ENCODE measurements around the gene TRIM41.
"Not testable (repeated sequence)": the region's sequence is repeated elsewhere in the genome, so short reads cannot be mapped to it uniquely, and the experiment has no call there.

Gene TRIM41

GRCh38 chr5:181282874-181283273 lies 59.8 kb downstream of the TRIM41 start:
- Mint-ChIP-seq H3K4me3 (no peak overlapping the region), H3K4me1 (ENCODE audit: low read depth) (no peaks in the 10 kb centered on the region), H3K27me3 (ENCODE audit: low read depth) (peaks cover 3% of the 10 kb centered on the region), H3K27ac (no peak overlapping the region), H3K9me3 (no peaks in the 10 kb centered on the region), H3K36me3 (ENCODE audit: low read depth) (no peaks in the 10 kb centered on the region)

DNA sequence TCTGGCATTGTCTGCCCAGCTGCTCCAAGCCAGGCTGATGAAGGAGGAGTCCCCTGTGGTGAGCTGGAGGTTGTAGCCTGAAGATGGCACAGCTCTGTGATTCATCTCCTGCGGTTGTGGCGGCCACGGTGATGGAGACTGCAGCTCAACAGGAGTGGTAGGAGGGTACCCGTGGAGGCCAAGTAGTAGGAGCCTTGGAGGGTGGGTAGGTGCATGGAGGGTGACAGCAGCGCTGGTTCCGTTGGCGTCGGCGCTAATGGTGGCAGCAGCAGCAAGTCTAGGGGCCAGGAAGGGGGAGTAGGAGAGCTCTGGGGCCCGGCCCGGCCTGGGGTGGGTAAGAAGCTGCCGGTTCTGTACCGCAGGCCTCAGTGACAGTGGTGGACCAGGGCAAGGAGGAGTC lies 60.3 kb downstream of the TRIM41 start:
- H3K36me3 Mint-ChIP-seq (ENCODE audit: low read depth) = no peaks in the 10 kb centered on the region
- no peak overlapping the region for H3K4me3 Mint-ChIP-seq
- H3K9me3 Mint-ChIP-seq = no peaks in the 10 kb centered on the region
- H3K4me1 Mint-ChIP-seq (ENCODE audit: low read depth) = no peaks in the 10 kb centered on the region
- no peak overlapping the region for H3K27ac Mint-ChIP-seq
- H3K27me3 Mint-ChIP-seq (ENCODE audit: low read depth) = peaks cover under 1% of the 10 kb centered on the region

GRCh38 chr5:181283841-181284755 lies 61.0 kb downstream of the TRIM41 start:
- not testable (repeated sequence) for H3K36me3 Mint-ChIP-seq (ENCODE audit: low read depth); H3K4me3 Mint-ChIP-seq; H3K4me1 Mint-ChIP-seq (ENCODE audit: low read depth); H3K27me3 Mint-ChIP-seq (ENCODE audit: low read depth); H3K9me3 Mint-ChIP-seq; H3K27ac Mint-ChIP-seq

Measured in T-helper 1 cell treated with Interleukin-12 subunit alpha and Interleukin-12 subunit beta and Interleukin-4 antibody, amounts not matched to agents 30 μg/mL and 1 μg/mL, for 36 hours (primary cell).